ENCODE results near the gene SBK2.
A peak's percentile ranks its signal among the peaks of the same experiment; 100 is the strongest.

SBK2 gene

DNA sequence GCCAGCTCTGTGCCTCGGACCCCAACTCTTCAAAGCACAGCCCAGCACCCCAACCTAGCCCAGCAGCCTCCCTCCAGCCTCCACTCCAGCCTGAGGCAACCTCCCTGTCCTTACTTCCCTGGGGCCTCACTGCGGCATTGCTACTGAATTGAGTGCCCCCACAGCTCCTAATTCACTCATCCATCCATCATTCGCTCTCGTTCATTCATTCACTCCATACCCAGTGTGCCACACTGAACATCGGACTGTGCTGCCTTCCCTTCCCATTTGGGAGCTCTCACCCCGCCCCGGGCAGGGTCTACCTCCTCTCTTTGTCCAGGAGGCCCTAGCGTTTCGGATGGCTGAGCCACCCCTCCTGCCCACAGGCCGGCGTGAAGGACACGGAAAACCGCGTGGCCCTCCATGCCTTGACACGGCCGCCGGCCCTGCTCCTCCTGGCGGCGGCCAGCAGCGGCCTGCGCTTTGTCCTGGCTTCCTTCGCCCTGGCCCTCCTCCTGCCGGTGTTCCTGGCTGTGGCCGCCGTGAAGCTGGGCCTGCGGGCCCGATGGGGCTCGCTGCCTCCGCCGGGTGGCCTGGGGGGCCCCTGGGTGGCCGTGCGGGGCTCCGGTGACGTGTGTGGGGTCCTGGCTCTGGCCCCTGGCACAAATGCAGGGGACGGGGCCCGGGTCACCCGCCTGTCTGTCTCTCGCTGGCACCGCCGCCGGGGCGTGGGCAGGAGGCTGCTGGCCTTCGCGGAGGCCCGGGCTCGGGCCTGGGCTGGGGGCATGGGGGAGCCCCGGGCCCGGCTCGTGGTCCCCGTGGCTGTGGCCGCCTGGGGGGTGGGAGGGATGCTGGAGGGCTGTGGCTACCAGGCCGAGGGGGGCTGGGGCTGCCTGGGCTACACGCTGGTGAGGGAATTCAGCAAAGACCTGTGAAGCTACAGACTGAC lies 50.6 kb downstream of the SBK2 start:
- no peak for DNase-seq (ENCODE audit: low spot score)

DNA sequence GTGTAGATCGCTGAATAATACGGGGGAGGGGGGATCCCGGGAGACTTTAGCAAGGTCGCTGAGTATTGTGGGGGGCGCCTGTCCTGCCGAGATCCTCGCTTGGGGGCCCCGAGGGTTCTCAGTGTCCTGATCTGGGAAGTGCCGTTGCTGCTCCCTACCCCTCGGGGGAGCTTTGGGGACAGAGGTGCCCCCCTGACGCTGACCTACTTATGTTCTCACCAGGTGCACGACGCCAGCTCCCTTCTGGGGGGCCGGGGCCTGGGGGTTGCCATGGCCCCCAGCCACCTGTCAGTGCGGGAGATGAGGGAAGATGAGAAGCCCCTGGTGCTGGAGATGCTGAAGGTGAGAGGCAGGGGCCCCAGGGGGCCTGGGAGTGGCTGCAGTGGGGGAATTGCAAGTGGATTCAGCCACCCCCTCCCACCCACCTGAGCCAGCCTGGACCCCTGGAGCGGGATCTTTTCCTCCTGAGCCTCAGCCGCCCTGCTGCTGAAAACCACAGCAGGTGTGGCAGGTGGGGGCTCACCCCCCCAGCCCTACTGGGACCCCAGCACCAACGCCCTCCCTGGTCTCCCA lies 51.4 kb downstream of the SBK2 start:
- no peak for DNase-seq (ENCODE audit: low spot score)

DNA sequence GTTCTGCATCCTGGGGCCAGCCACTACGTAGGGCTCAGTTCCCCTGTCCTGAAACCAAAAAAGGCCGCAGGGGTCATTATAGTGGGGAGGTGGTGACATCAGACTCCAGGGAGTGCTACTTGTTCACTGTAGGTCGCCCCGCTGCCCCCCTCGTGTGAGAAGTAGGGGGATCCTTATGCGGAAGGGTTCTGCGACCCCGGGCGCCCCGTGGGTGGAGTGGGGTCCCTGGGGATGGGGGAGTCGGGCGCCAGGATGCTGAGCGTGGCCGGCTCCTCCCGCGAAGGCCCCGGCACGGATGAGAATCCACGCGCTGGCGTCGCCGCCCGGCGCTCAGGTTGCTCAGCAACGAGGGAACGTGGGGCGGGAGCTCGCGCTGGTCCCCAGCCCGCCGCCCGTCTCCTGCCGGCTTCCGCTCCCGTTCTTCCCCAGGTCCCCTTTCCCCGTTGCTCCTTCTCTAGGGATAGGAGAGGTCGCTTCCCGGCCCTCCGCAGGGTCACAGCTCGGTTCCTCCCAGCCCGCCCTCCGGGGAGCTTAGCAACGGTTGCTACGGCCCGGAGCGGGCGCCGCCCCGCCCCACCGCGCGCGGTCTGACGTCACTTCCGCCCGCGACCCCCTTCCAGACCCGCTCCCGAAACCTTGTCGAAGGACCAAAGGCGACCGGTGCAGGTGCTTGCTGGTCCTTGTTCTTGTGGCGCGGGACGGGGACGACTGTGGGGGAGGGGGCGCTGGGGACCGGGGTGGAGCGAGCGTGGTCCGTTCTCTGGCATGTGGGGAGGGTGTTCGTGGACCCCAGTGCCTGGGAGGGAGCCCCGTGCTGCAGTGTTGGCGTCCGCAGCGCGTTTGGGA lies 52.1 kb downstream of the SBK2 start, which contains the start of gene NAT14:
Gene NAT14, plus strand, starts transcription at position 596 of the 846 bp plus-strand sequence. CDS start 521 bp downstream, outside the sequence.
- DNase-seq (ENCODE audit: low spot score), result peak; percentile 48

DNA sequence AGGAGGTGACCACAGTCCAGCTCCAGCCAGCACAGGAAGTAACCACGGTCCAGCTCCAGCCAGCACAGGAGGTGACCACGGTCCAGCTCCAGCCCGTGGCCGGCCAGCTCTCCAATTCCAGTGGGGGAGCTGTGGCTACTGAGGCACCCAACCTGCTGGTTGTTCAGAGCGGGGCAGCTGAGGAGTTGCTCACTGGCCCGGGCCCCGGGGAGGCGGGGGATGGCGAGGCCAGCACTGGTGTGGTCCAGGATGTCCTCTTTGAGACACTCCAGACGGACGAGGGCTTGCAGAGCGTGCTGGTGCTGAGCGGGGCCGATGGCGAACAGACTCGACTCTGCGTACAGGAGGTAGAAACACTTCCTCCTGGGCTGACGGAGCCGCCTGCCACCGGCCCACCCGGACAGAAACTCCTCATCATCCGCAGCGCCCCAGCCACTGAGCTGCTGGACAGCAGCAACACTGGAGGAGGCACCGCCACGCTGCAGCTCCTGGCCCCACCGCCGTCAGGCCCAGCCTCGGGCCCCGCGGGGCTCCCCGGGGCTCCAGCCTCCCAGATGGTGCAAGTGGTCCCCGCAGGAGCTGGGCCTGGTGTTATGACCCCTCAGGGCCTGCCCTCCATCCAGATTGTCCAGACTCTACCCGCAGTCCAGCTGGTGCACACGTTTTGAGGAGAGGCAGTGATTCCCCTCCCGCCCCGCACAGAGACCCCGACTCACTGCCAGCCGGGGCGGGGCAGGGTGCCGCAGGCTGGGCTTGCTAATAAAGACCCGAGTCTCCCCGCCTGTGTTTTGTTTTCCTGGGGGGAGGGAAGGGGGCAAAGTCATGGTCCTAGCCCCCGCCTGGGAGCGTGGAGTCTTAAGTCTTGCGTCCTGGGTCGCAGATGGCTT lies 53.0 kb downstream of the SBK2 start:
- no peak for DNase-seq (ENCODE audit: low spot score)

DNA sequence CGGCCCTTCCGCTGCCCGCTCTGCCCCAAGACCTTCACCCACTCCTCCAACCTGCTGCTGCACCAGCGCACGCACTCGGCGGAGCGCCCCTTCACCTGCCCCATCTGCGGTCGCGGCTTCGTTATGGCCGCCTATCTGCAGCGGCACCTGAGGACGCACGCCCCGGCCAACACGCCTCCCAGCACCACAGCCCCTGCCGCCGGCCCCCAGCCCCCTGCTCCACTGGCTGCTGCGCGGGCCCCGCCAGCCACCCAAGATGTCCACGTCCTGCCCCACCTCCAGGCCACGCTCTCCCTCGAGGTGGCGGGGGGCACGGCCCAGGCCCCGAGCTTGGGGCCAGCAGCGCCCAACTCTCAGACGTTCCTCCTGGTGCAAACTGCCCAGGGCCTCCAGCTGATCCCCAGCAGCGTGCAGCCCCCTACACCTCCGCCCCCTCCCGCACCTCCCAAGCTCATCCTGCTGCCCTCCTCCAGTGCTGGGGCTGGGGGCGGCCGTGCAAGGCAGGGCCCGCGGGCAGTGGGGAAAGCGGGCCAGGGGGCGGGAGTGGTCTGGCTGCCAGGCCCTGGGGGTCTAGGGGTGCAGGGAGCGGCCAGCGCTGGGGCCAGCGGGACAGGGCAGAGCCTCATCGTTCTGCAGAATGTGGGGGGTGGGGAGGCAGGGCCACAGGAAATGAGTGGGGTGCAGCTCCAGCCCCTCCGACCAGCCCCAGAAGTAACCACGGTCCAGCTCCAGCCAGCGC lies 53.8 kb downstream of the SBK2 start:
- DNase-seq (ENCODE audit: low spot score), result no peak

DNA sequence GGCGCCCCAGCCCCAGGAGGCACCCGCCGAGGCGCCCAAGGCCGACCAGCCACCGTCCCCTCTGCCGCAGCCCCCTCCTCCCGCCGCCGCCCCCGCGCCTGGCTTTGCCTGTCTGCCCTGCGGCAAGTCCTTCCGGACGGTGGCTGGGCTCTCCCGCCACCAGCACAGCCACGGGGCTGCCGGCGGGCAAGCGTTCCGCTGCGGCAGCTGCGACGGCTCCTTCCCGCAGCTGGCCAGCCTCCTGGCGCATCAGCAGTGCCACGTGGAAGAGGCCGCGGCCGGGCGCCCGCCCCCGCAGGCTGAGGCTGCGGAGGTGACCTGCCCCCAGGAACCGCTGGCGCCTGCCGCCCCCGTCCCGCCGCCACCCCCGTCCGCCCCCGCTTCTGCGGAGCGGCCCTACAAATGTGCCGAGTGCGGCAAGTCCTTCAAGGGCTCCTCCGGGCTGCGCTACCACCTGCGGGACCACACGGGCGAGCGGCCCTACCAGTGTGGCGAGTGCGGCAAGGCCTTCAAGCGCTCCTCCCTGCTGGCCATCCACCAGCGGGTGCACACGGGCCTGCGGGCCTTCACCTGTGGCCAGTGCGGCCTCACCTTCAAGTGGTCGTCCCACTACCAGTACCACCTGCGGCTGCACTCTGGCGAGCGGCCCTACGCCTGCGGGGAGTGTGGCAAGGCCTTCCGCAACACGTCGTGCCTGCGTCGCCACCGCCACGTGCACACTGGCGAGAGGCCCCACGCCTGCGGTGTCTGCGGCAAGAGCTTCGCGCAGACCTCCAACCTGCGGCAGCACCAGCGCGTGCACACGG lies 54.6 kb downstream of the SBK2 start:
- no peak for DNase-seq (ENCODE audit: low spot score)

DNA sequence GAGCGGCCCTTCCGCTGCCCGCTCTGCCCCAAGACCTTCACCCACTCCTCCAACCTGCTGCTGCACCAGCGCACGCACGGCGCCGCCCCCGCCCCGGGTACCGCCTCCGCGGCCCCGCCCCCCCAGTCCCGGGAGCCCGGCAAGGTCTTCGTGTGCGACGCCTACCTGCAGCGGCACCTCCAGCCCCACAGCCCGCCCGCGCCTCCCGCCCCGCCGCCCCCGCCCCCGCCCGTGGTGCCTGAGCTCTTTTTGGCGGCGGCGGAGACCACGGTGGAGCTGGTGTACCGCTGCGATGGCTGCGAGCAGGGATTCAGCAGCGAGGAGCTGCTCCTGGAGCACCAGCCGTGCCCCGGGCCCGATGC lies 55.2 kb downstream of the SBK2 start:
- DNase-seq (ENCODE audit: low spot score), result no peak

DNA sequence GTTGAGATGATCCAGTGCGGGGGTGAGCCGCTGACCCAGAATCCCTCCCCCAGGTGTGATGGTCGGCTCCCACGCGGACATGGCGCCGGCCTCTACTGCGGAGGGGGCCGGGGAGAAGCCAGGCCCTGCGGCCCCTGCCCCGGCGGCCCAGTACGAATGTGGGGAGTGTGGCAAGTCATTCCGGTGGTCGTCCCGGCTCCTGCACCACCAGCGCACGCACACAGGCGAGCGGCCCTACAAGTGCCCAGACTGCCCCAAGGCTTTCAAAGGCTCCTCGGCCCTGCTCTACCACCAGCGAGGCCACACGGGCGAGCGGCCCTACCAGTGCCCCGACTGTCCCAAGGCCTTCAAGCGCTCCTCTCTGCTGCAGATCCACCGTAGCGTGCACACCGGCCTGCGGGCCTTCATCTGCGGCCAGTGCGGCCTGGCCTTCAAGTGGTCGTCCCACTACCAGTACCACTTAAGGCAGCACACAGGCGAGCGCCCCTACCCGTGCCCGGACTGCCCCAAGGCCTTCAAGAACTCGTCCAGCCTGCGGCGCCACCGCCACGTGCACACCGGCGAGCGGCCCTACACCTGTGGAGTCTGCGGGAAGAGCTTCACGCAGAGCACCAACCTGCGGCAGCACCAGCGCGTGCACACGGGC lies 55.7 kb downstream of the SBK2 start:
- no peak for DNase-seq (ENCODE audit: low spot score)

DNA sequence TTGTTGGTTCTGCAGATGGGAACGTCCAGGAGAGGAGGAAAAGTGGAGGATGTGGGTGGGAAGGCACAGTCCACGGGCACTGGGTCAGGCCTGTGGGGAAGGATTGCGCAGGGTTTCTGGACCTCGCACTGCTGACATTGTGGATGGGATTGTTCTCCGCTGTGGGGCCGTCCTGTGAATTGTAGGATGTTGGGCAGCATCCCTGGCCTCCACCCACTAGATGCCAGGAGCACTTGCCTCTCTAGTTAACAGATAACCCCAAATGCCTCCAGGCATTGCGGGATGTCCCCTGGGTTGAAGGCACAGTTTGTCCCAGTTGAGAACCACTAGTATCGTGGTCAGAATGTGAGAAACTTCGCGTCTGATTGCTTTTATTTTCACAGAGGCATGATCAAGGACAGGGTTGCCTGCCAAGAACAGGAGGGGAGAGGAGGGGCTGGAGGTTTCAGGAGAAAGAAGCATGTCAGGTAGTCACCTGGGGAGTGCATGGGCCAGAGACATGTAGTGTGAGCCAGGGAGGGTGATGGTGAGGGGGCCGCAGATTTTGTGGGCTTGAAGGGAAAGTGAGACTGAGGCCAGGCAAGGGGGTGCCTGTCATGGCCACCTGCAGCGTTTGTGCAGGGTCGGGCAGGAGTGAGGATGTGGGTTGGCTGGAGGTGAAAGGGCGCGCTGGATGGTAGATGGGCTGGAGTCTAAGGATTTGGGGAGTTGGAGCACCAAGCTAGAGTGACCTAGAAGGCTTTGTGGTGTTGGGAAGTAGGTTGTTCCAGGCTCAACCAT lies 57.3 kb downstream of the SBK2 start:
- no peak for DNase-seq (ENCODE audit: low spot score)

DNA sequence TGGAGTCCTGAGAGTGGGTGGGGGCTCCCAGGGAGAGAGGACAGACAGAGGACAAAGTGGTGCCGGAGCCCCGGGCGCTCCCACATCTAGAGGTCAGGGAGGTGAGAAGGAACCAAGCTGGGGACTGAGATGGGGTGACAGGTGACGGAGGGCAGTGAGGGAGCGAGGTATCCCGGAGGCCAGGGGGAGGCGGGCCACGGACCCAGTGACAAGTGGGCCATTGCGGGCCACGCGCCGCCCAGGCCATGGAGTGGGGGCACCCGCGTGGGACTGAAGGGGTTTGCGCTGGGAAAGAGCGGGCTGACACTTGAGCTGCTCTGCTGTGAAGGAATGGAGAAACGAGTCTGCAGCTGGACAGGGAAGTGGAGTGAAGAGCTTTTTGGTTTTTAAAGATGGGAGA lies 57.9 kb downstream of the SBK2 start:
- DNase-seq (ENCODE audit: low spot score), result no peak

Measured in SW480 (cell line).